DMS53 treated with DMSO at 0.1 percent for 48 hours (cell line): ENCODE data around the gene MAB21L1.

Source experiments
- DNase-seq: peaks from one replicate; lab custom pipeline; 2025; ENCODE audit not compliant: unreplicated experiment; lab: John Stamatoyannopoulos, UW

MAB21L1 gene

DNA sequence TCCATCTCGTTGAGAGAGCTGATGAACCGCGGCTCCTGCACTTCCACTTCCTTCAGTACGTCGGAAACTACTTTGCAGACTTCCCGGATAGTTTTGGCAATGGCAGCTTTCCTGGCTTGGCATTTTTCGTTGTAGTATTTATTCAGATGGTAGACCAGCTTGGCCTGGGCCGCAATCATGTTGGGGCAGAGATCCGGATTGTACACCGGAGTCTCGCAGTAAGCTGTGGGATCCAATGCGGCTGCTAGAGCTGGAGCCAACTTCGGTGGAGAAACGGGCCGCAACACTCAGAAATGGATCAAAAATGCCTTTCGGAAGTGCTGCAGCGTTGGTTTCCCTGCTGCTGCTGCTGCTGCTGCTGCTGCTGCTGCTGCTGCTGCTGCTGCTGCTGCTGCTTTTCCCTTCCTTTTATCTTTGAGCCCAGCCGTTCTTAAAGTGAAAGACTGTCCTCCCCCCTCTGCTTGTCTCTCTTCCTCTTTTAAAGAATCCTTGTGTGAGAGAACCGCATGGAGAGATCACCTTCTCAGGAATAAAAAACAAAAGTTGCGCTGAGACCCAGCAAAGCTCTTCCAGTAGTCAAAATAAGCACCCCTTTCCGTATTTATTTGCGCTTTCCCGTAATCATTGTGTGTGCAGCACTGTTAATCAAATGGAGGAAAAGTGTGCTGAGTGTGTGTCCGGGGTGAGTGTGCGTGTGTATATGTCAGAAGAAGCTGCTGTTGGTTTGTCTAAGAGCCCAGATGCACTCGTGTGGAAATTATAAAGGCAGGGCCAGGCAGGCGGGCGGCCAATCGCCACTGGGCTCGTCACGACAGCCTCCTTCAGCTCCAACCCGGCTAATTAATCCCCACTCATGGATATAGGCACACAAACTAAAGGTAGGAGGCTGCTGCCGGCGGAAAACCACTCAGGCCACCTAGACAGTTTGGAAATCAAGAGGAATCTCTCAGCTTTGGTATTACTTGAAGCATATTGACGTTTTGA, at the start of gene MAB21L1:
Gene MAB21L1, minus strand, starts transcription at position 730 of the 984 bp plus-strand sequence. Its CDS starts 551 bp downstream, at position 179.
- DNase-seq = peak; percentile 49

DNA sequence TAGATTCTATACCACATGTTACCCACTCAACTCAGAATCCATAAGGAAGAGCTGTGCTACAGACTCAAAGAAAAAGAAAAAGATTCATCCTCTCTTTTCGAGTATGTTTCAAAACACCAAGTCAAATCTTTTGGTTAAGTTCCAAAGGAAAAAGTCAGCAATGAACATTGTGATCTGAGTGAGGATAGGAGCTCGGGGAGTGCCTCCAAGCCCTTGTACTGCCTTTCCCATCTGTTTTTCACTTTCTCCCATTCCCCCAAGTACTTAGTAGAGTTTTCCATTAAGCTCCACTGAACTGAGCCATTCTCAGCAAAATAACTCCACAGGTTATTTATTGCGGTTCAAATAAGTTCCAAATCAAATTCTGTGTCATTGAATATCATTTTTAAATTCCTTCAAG, 47.7 kb upstream of the MAB21L1 start:
- DNase-seq = no peak

DNA sequence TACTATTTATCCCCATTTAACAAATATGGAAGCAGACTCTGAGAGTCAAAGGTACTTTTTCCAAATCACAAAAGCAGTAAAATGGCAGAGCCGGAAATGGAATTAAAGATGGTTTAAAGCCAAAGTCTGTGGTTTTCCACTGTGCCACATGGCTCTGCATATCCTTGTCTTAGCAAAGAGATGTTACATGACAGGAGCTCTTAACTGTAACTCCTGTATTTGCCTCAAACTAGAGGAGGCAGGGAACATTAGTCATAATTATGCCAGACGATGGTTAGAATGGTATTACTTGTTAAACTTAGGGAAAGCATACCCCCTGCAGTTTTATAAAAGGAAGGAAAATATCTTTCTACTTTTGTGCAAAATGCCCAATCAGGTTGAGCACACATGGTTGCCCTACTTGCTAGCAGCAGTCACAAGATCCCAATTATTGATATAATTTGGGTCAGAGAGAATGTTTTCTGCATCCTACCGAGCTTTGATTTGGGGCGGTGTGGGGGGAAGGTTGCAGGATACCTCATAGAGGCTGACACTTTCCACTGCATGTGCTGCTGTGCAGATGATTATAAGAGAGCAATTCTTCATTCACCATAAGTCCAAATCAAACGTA, 42.0 kb upstream of the MAB21L1 start:
- no peak for DNase-seq

DNA sequence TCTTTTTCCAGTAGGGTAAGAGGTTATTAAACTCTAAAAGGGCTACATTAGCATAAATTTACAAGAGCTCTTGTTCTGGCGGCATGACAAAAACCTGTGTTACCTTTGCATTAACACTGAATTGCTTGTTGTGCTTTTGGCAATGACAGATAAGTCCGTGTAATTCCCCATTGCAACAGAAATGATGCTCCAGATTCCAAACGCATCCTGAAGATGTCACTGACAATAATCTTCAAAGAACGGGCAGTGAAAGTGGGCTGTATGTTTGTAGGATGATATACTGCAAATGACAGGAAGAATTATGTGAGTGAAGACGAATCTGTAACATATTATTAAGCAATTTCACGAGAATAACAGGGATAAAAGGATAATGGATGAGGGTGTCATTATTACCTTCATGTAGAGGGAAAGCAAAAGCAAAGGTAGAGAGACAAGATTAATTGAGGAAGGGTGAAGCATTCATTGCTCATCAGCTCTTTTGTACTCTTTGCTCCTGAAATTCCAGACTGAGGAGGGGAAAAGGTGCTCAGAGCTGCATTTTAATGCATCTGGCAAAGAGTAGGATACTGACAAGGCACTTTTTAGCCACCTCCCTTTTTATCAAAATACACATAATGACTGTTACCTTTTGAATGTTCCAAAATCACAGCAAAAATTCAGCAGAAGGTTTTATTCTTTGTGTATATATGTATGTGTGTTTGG, 38.5 kb upstream of the MAB21L1 start:
- no peak for DNase-seq

DNA sequence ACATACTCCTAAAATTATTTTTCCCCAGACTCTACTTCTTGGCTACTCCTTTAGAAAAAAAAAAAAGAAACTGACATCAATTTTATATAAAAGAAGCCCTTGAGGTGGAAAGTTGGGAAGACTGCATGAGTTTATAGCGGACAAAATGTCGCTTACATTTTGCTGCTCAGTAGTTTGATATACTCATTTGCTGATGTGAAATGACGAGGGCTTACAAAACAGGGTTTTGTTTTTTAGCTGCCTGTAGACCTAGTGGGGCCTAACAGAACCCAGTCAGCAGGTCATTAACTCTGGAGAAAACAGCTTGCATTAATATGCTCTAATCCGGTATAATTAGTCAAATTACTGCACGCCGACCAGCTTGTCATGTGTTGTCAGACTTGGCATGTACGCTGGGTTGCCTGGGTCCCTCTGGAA, 37.6 kb upstream of the MAB21L1 start:
- no peak for DNase-seq

DNA sequence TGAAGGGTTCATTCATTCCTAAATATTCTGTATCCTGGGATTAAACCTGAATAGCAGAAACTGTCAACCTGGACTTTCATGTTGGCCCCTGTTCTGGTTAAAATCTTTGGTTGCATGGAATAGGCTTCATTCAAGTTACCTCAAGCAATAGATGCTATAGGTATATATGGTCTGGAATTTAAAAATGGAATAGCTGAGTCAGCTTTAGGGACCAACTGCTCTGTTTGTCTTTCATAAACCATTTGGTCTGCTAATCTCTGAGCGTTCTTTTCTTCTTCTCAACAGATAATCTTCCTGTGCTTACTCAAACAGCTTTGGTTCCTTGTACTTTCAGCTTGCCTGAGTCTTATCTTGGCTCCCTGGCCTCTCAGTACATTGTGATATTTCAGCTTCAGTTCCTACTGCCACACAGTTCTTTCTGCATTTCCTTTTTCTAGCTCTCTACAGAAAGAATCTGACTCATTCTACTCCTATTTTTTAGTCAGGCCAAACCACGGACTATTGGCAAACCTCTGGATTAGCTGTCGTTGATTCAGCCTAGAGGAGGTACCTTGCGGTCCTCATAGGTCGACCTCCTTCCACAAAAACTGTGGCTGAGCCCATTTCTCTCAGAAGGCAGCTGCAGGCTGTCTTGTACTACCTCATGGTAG, 35.9 kb upstream of the MAB21L1 start:
- no peak for DNase-seq

DNA sequence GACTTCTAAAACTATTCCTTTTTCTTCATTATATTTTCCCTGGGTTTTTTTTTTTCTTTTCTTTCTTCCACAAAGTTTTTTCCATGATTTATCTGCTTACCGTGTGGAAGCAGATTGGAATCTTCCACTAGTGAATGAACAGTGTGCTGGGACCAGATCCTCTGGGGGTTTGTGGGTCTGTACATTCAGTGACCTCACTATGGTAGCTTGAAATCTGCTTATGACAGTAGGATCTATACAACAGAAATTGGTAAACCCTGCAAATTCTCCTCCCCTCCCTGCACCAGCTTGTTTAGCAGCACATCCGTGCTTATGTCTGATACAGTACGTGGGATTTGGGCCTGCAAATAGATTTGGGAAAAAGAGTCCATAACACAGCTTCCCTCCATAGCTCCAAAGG, 26.0 kb upstream of the MAB21L1 start:
- DNase-seq = no peak

DNA sequence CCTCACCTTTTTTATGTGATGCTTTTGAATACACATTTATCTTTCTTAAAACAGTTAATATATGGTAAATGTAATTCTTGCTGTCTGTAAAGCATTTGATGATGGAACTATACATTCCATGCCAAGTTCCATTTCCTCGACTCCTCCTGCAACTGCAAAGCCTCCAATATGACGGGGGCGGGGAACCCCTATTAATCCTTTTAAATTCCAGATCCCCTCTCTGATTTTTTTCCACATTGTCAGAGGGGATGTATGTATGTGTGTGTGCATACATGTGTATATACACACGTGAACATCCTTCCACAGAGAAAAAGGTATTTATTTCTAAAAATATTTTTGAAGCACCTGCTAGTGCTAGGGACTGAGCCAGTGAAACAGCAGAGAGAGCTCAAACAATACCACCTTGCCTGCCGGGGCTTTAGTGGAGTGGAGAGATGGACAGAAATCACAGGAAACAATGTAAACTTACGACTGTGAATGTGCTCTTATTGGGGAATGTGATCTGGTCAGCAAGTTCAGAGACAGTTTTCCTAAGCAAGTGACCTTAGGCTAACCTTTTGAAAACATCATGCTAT, 25.3 kb upstream of the MAB21L1 start:
- no peak for DNase-seq

DNA sequence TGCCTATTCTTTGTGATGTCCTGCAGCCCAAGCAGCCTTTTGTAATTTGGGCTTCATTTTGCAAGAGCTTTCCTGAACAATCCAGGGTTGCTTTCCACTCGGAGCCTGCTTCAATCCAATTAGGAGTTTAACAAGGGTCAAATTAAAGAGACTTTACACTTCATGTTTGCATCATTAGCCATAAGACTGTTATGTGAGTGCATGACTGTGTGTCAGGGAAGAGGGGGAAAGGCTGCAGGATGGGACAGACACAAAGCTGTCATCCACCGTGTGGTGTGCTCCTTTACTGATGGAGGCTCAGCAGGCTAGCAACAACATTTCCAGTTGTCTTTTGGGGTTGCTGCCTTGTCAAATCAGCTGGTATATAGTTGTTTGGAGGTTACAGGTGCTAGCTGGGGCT, 23.7 kb upstream of the MAB21L1 start:
- no peak for DNase-seq

DNA sequence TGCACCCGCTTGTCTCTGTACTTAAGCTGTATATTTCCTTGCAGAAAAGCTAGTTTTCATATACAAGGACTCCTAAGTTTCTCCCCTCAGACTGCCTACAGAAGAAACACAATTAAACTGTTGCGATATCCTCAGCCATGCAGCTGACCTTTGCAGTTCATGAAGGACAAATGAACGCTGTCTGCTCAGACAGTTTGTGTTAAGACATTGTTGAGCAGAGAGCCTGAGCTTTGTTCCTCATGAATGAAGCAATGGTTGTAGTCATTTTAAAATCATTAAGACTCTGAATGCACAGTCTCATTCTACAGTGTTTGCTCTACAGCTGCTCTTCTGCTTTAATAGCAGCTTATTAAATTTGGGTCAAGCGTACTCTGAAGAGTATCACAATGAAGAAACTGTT, 23.2 kb upstream of the MAB21L1 start:
- peak; percentile 29 for DNase-seq

DNA sequence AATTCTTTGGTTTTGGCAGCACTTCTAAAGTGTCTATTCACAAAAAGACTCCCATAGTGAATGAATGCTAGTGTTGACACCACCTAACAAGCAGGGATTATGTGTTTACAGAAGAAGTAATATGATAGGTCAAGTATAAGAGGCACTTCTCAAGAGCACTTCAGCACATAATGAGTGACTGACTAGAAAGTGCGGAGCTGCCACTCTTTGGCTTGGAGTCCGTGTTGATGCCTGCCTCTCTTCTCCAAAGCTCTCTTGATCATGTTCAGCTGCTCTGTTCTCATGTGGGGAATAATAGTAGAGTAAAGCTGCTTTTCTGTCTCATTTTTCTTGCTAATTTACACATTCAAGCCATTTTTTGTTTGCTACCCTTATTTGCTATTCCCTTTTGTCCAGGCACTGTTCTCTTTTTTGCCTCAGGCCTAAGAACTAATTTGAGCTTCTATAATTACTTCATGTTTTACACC, 22.7 kb upstream of the MAB21L1 start:
- peak; percentile 97 for DNase-seq

DNA sequence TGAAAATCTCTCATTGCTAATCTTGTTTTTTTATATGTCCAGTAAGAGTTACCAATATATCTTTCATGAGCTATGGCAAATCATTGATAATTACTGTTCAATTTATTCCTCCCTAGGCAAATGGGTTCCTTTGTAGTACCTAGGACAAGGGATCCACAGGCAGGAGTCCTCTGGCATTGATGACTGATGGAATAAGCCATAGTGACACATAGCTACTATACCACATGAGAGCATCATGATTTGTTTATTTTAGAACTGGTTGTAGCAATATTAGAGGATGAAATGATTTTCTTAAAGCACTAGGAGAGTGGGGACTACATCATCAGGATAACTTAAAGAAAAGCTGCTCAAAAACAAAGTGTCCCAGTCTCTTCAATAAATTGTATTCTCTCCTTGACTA, 21.7 kb upstream of the MAB21L1 start:
- DNase-seq = peak; percentile 54

DNA sequence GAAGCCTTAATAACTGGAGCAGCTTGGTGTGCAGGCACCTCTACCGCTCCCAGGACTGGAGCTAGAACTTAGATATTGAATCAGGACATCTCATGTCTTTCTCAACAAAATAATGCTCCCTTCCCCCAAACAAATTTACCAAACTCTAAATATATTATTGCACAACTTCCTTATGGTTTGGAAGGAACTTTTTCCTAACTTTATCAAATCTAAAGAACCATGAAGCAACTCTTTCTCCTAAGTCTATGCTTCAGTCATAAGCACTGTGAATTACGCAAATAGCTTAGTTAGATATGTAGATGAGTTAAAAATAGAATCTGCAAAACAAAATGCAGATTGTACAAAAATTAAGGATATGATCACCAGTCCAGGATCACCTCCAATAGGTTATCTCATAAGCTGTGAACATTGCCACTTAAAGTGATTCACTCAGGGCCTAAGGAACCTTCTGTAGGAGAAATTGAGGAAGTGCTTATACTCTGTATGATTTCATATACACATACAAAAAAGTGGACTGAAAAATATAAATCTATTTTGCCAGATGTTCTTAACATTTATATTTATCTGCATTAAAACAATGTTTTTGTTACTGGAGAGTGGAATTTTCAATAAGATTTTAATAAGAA, 20.4 kb upstream of the MAB21L1 start:
- no peak for DNase-seq

DNA sequence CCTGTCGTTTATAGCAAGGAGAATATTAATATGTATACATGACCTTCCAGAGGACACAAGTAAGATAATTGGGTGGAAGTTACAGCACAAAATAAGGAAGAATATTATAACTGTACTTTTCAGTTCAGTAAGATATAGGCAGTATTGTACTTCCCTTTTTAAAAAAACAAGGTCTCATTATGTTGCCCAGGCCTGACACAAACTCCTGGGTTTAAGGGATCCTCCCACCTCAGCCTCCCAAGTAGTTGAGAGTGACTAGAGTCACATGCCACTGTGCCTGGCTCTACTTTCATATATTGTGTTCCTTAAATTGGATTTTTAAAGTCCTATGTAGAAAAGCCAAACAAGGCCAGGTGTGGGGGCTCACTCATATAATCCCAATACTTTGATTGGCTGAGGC, 19.5 kb upstream of the MAB21L1 start:
- no peak for DNase-seq

DNA sequence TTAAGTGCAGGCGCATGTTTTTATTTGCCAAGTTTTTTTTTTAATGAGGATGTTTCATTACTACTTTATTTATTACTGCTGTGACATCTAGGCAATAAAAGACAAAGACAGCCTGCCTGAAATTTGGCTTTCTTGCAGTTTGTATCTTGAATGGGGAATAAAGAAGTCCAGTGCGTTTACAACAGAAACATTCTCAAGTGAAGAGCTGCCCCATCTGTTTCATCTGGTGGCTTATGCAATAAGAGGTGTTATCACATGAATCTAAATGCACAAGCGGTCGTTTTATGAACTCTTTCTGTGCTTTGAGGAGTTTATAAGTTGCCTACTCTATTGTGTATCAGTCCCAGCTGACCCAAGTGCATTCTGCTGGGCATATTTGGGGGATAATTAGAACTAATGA, 12.6 kb upstream of the MAB21L1 start:
- DNase-seq = no peak

DNA sequence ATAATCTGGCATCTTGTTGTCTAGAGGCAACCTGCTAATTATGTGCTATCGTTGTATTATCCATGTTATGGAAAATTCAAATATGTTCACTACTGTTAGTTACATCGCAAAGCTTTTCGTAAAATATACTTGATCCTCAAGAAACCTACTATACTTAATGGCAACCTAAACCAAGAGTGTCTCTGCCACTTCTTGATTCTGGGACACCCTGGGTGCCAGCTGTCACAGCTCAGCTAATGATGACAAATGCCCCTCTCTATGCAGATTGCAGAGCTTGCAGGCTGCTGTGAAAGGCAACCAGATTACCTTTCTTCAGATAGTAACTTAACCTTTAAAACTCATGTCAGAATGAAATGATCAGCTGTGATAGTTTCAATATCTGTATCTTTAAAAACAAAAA, 8.9 kb upstream of the MAB21L1 start:
- no peak for DNase-seq

DNA sequence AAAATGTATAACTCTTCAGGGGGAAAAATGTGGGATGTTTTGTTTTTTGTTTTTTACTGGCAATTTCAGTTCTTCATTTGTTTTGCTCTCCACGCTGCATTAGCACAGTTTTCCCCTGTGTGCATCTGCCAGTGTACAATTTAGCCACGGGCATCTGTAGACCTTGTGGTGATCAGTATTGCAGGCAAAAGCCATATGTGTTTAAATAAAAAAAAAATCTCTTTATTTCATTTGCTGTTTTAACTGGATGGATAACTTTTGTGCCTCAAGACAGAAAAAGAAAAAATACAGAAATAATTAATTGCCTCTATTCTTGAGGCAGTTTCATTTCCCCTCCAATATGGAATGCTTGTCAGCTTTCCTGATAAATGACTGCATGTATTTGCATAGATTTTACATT, 7.9 kb upstream of the MAB21L1 start:
- no peak for DNase-seq

DNA sequence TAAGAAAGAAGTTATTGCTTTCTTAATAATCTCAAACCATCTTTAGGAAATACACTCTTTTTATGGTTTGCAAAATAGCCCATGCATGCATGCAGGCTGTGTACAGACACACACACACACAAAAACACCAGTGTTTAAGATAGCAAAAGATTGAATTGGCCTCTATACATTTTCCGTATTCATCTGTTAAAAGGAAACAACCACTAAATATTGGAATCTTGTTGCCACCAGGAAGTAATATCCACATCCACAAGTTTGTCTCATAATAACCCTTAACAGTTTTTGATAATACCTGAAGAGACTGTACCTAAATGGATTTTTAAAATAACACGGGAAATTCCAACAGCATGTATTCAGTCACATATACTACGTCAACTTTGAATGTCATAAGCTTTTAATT, 7.3 kb upstream of the MAB21L1 start:
- no peak for DNase-seq

DNA sequence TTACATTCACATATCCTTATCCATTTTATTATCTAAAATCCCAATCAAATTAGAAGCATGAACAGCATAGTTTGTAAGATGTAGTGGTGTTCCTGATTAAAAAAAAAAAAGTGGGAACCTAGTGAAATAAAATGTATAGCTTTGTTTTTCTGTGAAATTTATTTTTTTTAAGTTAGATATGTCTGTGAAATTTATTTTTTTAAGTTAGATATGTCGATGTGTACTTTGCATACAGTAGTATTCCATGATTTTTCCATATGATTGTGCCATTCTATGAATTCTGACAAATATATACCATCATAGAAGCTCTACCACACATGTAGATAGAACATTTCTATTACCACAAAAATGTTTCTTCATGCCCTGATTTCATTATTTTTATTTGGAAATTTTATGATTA, 6.0 kb upstream of the MAB21L1 start:
- DNase-seq = no peak

DNA sequence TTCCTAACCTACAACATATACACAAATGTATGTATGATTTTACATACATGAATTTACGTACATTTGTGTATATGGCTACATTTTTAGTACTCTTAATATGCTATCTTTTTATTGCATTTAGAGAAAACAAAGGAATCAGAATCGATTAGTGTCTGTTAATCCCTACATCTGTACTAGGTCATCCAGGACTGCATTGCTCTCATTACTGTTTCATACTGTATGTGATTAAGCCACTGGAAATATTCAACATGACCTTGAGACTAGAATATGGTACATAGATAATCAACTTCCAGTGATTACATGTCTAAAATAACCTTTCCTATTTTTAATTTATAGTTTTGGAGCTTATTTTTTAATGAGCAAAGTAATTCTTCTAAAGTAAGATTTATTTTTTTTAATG, 5.3 kb upstream of the MAB21L1 start:
- DNase-seq = no peak
